H9 (cell line): ENCODE data around the gene MISP3. TPM values are rescaled to one million over a fixed set of nuclear protein-coding genes. Genes with fewer than 3 reads are reported as not detected.

Experiments used
- DNase-seq: peaks from one replicate; pipeline ENCODE4 v3.0.0-alpha.2; 2017
- H2AFZ ChIP-seq: one replicate; pipeline ENCODE4 v1.6.1; 2013; ENCODE audit warnings: mild to moderate bottlenecking, low read length, control low read depth, moderate library complexity
- H2AK5ac ChIP-seq: 2 replicates; pipeline ENCODE4 v1.6.1; 2013; ENCODE audit warnings: low read length, control low read depth, mixed read lengths; ENCODE audit not compliant: insufficient read length
- H2BK120ac ChIP-seq: one replicate; pipeline ENCODE4 v1.6.1; 2013; ENCODE audit warnings: low read depth, mild to moderate bottlenecking, low read length, control low read depth, inconsistent platforms; ENCODE audit not compliant: poor library complexity, severe bottlenecking
- H2BK12ac ChIP-seq: 2 replicates; pipeline ENCODE4 v1.6.1; 2013; ENCODE audit warnings: low read length, control low read depth, mixed read lengths, low read depth; ENCODE audit not compliant: insufficient read length
- H2BK15ac ChIP-seq: 2 replicates; pipeline ENCODE4 v1.6.1; 2013; ENCODE audit warnings: low read depth, low read length, control low read depth
- H2BK20ac ChIP-seq: one replicate; pipeline ENCODE4 v1.6.1; 2013; ENCODE audit warnings: low read depth, mild to moderate bottlenecking, low read length, control low read depth, inconsistent platforms; ENCODE audit not compliant: poor library complexity, severe bottlenecking
- H2BK5ac ChIP-seq: 2 replicates; pipeline ENCODE4 v1.6.1; 2013; ENCODE audit warnings: low read length, control low read depth, mixed read lengths; ENCODE audit not compliant: insufficient read length
- H3K14ac ChIP-seq: 2 replicates; pipeline ENCODE4 v1.6.1; 2013; ENCODE audit warnings: low read length, control low read depth; ENCODE audit not compliant: insufficient read depth
- H3K18ac ChIP-seq: 2 replicates; pipeline ENCODE4 v1.6.1; 2013; ENCODE audit warnings: low read depth, mild to moderate bottlenecking, mixed read lengths, low read length, control low read depth; ENCODE audit not compliant: insufficient read length
- H3K23ac ChIP-seq: 2 replicates; pipeline ENCODE4 v1.6.1; 2013; ENCODE audit warnings: low read length, control low read depth, mixed read lengths, low read depth; ENCODE audit not compliant: insufficient read length
- H3K23me2 ChIP-seq: 2 replicates; pipeline ENCODE4 v1.6.1; 2013; ENCODE audit warnings: low read depth, mild to moderate bottlenecking, mixed read lengths, low read length, control low read depth; ENCODE audit not compliant: insufficient read length, poor library complexity, severe bottlenecking
- H3K27ac ChIP-seq: 2 replicates; pipeline ENCODE4 v1.5.1; 2013; ENCODE audit warnings: low read length, control low read depth, mixed read lengths, low read depth; ENCODE audit not compliant: insufficient read length
- H3K27me3 ChIP-seq: 2 replicates; pipeline ENCODE4 v1.6.1; 2013; ENCODE audit warnings: low read length, control low read depth, inconsistent platforms; ENCODE audit not compliant: insufficient read depth
- H3K4ac ChIP-seq: 2 replicates; pipeline ENCODE4 v1.6.1; 2013; ENCODE audit warnings: low read depth, mild to moderate bottlenecking, control low read depth, inconsistent platforms, low read length, moderate library complexity
- H3K4me1 ChIP-seq: 2 replicates; pipeline ENCODE4 v1.6.1; 2013; ENCODE audit warnings: low read length, control low read depth, inconsistent platforms; ENCODE audit not compliant: insufficient read depth
- H3K4me2 ChIP-seq: 2 replicates; pipeline ENCODE4 v1.6.1; 2013; ENCODE audit warnings: low read length, control low read depth, mixed read lengths; ENCODE audit not compliant: insufficient read length, insufficient read depth
- H3K56ac ChIP-seq: 2 replicates; pipeline ENCODE4 v1.6.1; 2013; ENCODE audit warnings: low read depth, mild to moderate bottlenecking, mixed read lengths, low read length, control low read depth; ENCODE audit not compliant: insufficient read length
- H3K79me1 ChIP-seq: 2 replicates; pipeline ENCODE4 v1.6.1; 2013; ENCODE audit warnings: low read depth, mild to moderate bottlenecking, moderate library complexity, low read length, control low read depth, inconsistent platforms; ENCODE audit not compliant: insufficient read depth, poor library complexity, severe bottlenecking
- H3K79me2 ChIP-seq: 2 replicates; pipeline ENCODE4 v1.6.1; 2013; ENCODE audit warnings: low read length, control low read depth, inconsistent platforms; ENCODE audit not compliant: insufficient read depth
- H3K9ac ChIP-seq: 2 replicates; pipeline ENCODE4 v1.6.1; 2013; ENCODE audit warnings: low read length, control low read depth, mixed read lengths; ENCODE audit not compliant: insufficient read length; ENCODE audit errors: extremely low read depth
- H3K9me3 ChIP-seq: one replicate; pipeline ENCODE4 v1.6.1; 2013; ENCODE audit warnings: low read depth, low read length, inconsistent platforms; ENCODE audit not compliant: control insufficient read depth
- H3T11ph ChIP-seq: one replicate; pipeline ENCODE4 v1.6.1; 2013; ENCODE audit warnings: mild to moderate bottlenecking, low read length, control low read depth, inconsistent platforms
- H4K20me1 ChIP-seq: one replicate; pipeline ENCODE4 v1.6.1; 2013; ENCODE audit not compliant: control insufficient read depth, insufficient read length, insufficient read depth
- H4K5ac ChIP-seq: 2 replicates; pipeline ENCODE4 v1.6.1; 2013; ENCODE audit warnings: low read depth, mild to moderate bottlenecking, mixed read lengths, low read length, control low read depth; ENCODE audit not compliant: insufficient read length
- H4K8ac ChIP-seq: replicated peaks from 2 replicates; pipeline ENCODE4 v1.6.1; 2013; ENCODE audit warnings: low read length, control low read depth, mixed read lengths, low read depth; ENCODE audit not compliant: insufficient read length
- H4K91ac ChIP-seq: 2 replicates; pipeline ENCODE4 v1.6.1; 2013; ENCODE audit warnings: low read depth, mild to moderate bottlenecking, moderate library complexity, mixed read lengths, low read length, control low read depth; ENCODE audit not compliant: insufficient read length
- H3K27ac Mint-ChIP-seq, 3 experiments: 2 replicates in 2 of 3; 3 replicates in 1 of 3; pipeline ENCODE4 v1.8.0; 2020 to 2021; ENCODE audit warnings: mixed read lengths in 3 of 3, mild to moderate bottlenecking in 1 of 3, moderate library complexity in 1 of 3
- H3K27me3 Mint-ChIP-seq: 2 replicates; pipeline ENCODE4 v1.8.0; 2021; ENCODE audit warnings: low read depth, mild to moderate bottlenecking, moderate library complexity, mixed read lengths
- H3K36me3 Mint-ChIP-seq, 3 experiments: 2 replicates in 2 of 3; 3 replicates in 1 of 3; pipeline ENCODE4 v1.8.0; 2020 to 2021; ENCODE audit warnings: low read depth in 3 of 3, mixed read lengths in 3 of 3; ENCODE audit not compliant: insufficient read depth in 1 of 3
- H3K4me1 Mint-ChIP-seq, 2 experiments: 2 replicates each; pipeline ENCODE4 v1.8.0; 2020; ENCODE audit warnings: mixed read lengths in 2 of 2
- H3K4me3 Mint-ChIP-seq, 2 experiments: 2 replicates in 1 of 2; 3 replicates in 1 of 2; pipeline ENCODE4 v1.8.0; 2020 to 2021; ENCODE audit warnings: mild to moderate bottlenecking in 2 of 2, mixed read lengths in 2 of 2, moderate library complexity in 1 of 2
- H3K9me3 Mint-ChIP-seq, 2 experiments: 2 replicates in 1 of 2; 3 replicates in 1 of 2; pipeline ENCODE4 v1.8.0; 2020; ENCODE audit warnings: mild to moderate bottlenecking in 2 of 2, mixed read lengths in 2 of 2, moderate library complexity in 1 of 2
- WGBS: extraction: QIAGEN DNeasy Blood & Tissue Kit; methylation state at CpG from one replicate; pipeline ENCODE4 v1.1.7; 2013; ENCODE audit warnings: missing lambda C conversion rate, low lambda C conversion rate, mixed read lengths; ENCODE audit not compliant: insufficient read length; ENCODE audit errors: extremely low coverage; 5-methylcytosine and 5-hydroxymethylcytosine counted together
- total RNA-seq: library from RNA; stranded (reverse); gene quantifications from 2 replicates; pipeline ENCODE4 v1.2.1, GENCODE V29; 2021
- TF ChIP-seq, protein P1 (sequence below): fragments of 200-600 bp; sonication (generic); conservative IDR thresholded peaks from 3 replicates; pipeline ENCODE4 v1.8.0; 2021; ENCODE audit warnings: antibody characterized with exemption, mild to moderate bottlenecking

Gene MISP3
- total RNA-seq, 1 experiment from 2014 or later: 0.26 TPM

DNA sequence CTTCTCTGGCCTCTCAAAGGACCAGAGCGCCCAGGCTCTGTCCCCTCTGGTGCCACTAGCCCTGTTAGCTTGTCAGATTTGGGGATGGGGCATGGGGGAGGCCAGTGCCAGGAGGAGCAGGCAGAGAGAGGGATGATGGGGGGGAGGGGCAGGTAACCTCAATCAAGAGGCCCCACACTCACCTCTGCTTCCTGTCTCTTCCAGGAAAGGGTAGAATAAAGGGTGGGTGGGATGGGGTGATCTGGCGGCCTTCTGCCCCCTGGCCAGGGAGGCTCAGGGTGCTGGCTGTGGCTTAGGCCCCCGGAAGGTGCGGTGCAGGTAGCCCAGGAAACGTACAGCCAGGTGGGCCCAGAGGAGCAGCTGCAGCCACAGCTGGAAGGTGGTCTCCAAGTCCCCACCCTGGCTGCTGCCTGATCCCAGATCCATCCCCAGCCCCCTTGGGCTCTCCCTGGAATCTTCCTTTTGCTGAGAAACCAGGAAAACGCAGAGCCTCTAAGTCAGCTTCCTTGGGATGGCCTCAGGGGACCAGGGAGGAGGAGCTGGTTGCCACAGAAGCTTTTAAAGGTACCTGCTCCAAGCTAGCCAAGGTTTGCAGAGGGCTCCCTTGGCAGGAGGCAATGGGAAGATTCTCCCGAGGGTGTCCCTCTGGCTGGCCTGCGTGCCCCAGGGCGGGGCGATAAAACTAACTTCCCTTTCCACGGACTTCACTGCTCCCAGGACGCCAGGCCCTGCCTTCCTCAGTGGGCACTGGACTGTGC is 39.6 kb downstream of the MISP3 start:
- H3K79me2 ChIP-seq: peaks cover 2% of the 10 kb centered on the region; the same call in 1 of the 2 replicates
- no peak for DNase-seq

More for the DNA sequence above, 39.6 kb downstream of the MISP3 start:
- H3K9me3 Mint-ChIP-seq: no peaks in the 10 kb centered on the region
- H3K4me1 ChIP-seq: peaks cover 9% of the 10 kb centered on the region; the same call in 1 of the 2 replicates
- WGBS: no CpG with 5 or more reads among the region's 12 CpGs
- H4K91ac ChIP-seq: no peak overlapping the region
- H2BK20ac ChIP-seq: no peak overlapping the region
- H3K9me3 ChIP-seq: no peaks in the 10 kb centered on the region
- H2BK12ac ChIP-seq: peak overlapping the region; percentile 75
- peaks cover 8% of the 10 kb centered on the region for H3K23me2 ChIP-seq
- no peaks in the 10 kb centered on the region; a peak in 1 of 7 replicates for H3K36me3 Mint-ChIP-seq
- no peak overlapping the region for H3K18ac ChIP-seq
- no peak overlapping the region for H4K8ac ChIP-seq
- H3K27ac ChIP-seq: no peak overlapping the region
- peaks cover 2% of the 10 kb centered on the region; the same call in 1 of the 2 replicates for H3K27me3 Mint-ChIP-seq
- peaks cover 31 to 34% of the 10 kb centered on the region in 2 experiments for H3K4me1 Mint-ChIP-seq
- peak overlapping the region; percentile 61 to 86 (median 79); a peak in 2 of 7 replicates for H3K27ac Mint-ChIP-seq
- no peak overlapping the region for H3K4me2 ChIP-seq
- H3K4ac ChIP-seq: no peak overlapping the region
- H3K23ac ChIP-seq: no peak overlapping the region
- TF ChIP-seq, protein P1, sequence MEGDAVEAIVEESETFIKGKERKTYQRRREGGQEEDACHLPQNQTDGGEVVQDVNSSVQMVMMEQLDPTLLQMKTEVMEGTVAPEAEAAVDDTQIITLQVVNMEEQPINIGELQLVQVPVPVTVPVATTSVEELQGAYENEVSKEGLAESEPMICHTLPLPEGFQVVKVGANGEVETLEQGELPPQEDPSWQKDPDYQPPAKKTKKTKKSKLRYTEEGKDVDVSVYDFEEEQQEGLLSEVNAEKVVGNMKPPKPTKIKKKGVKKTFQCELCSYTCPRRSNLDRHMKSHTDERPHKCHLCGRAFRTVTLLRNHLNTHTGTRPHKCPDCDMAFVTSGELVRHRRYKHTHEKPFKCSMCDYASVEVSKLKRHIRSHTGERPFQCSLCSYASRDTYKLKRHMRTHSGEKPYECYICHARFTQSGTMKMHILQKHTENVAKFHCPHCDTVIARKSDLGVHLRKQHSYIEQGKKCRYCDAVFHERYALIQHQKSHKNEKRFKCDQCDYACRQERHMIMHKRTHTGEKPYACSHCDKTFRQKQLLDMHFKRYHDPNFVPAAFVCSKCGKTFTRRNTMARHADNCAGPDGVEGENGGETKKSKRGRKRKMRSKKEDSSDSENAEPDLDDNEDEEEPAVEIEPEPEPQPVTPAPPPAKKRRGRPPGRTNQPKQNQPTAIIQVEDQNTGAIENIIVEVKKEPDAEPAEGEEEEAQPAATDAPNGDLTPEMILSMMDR: no peak
- no peaks in the 10 kb centered on the region for H3K79me1 ChIP-seq
- no peak overlapping the region for H3K9ac ChIP-seq
- H3T11ph ChIP-seq: no peak overlapping the region
- H4K20me1 ChIP-seq: no peaks in the 10 kb centered on the region
- no peak overlapping the region for H2BK120ac ChIP-seq
- H3K27me3 ChIP-seq: no peaks in the 10 kb centered on the region; the same call in 1 of the 2 replicates
- peak overlapping the region; percentile 50 for H3K14ac ChIP-seq
- no peak overlapping the region for H2AFZ ChIP-seq
- H3K56ac ChIP-seq: no peak overlapping the region
- H2AK5ac ChIP-seq: no peak overlapping the region
- H2BK5ac ChIP-seq: no peak overlapping the region
- H3K4me3 Mint-ChIP-seq: no peak overlapping the region
- H4K5ac ChIP-seq: no peak overlapping the region
- no peak overlapping the region for H2BK15ac ChIP-seq
